ENCODE results near the gene AFTPH. TPM values are rescaled to one million over a fixed set of nuclear protein-coding genes. Genes with fewer than 3 reads are reported as not detected.

The AFTPH gene
- total and polyA plus RNA-seq, 8 donors, result 29.9 to 66.4 (median 54.6) TPM

GRCh38 chr2:64601034-64601754, 77.1 kb downstream of the AFTPH start:
- no peaks in the 10 kb centered on the region for H3K4me1 ChIP-seq
- H3K36me3 ChIP-seq, result no peaks in the 10 kb centered on the region
- no peak overlapping the region for H3K27ac ChIP-seq
- intact Hi-C loops (cut with DNase I), result no loop called here
- H3K4me3 ChIP-seq, result no peak overlapping the region
- ATAC-seq (no peak), DNase-seq (peak in 1 of 4 donors; percentile 53)
- H3K27me3 ChIP-seq, result no peaks in the 10 kb centered on the region
- no peak for TF ChIP-seq CTCF (IDR thresholded peaks at IDR 0.05)
- H3K9me3 ChIP-seq, result no peaks in the 10 kb centered on the region

- intact Hi-C loops (cut with DNase I), result no loop called here
- no peaks in the 10 kb centered on the region for H3K9me3 ChIP-seq
- H3K27ac ChIP-seq, result no peak overlapping the region
- ATAC-seq, result no peak
- no peak overlapping the region for H3K4me3 ChIP-seq
- no peaks in the 10 kb centered on the region for H3K36me3 ChIP-seq
- peaks cover 0 to 4% of the 10 kb centered on the region in 2 donors for H3K4me1 ChIP-seq
- TF ChIP-seq CTCF (IDR thresholded peaks at IDR 0.05), result no peak
- H3K27me3 ChIP-seq, result no peaks in the 10 kb centered on the region
- DNase-seq, result no peak
These were observed 77.8 kb downstream of the AFTPH start for GRCh38 chr2:64601785-64602391.

- H3K4me3 ChIP-seq, result no peak overlapping the region
- H3K27ac ChIP-seq, result no peak overlapping the region
- H3K4me1 ChIP-seq, result peaks cover 0 to 9% of the 10 kb centered on the region in 2 donors
- no peaks in the 10 kb centered on the region for H3K36me3 ChIP-seq
- DNase-seq (no peak), ATAC-seq (no peak)
- no peak for TF ChIP-seq CTCF (IDR thresholded peaks at IDR 0.05)
- intact Hi-C loops (cut with DNase I), result no loop called here
- H3K27me3 ChIP-seq, result no peaks in the 10 kb centered on the region
- H3K9me3 ChIP-seq, result no peaks in the 10 kb centered on the region
These were observed 78.3 kb downstream of the AFTPH start for GRCh38 chr2:64602436-64602835.

GRCh38 chr2:64604155-64604554, 80.0 kb downstream of the AFTPH start:
- no peaks in the 10 kb centered on the region for H3K36me3 ChIP-seq
- H3K9me3 ChIP-seq, result no peaks in the 10 kb centered on the region
- DNase-seq, result no peak
- no peak for ATAC-seq
- no peak overlapping the region for H3K27ac ChIP-seq
- TF ChIP-seq CTCF (IDR thresholded peaks at IDR 0.05), result no peak
- peaks cover 0 to 25% of the 10 kb centered on the region in 2 donors for H3K4me1 ChIP-seq
- intact Hi-C loops (cut with DNase I), result no loop called here
- H3K27me3 ChIP-seq, result no peaks in the 10 kb centered on the region
- no peak overlapping the region for H3K4me3 ChIP-seq

GRCh38 chr2:64605026-64605471, 80.9 kb downstream of the AFTPH start:
- ATAC-seq, result peak; percentile 7
- H3K4me1 ChIP-seq, result peaks cover 0 to 25% of the 10 kb centered on the region in 2 donors
- H3K27ac ChIP-seq, result no peak overlapping the region
- H3K4me3 ChIP-seq, result no peak overlapping the region
- H3K36me3 ChIP-seq, result no peaks in the 10 kb centered on the region
- no peak for TF ChIP-seq CTCF (IDR thresholded peaks at IDR 0.05)
- intact Hi-C loops (cut with DNase I), result no loop called here
- H3K27me3 ChIP-seq, result no peaks in the 10 kb centered on the region
- DNase-seq, result peak in 1 of 4 donors; percentile 35
- no peaks in the 10 kb centered on the region for H3K9me3 ChIP-seq

All from left lung (tissue), 10 donors.